Panc1 (cell line): Measurements from ENCODE around the gene OPA1. TPM values are rescaled to one million over a fixed set of nuclear protein-coding genes. Genes with fewer than 3 reads are reported as not detected.

Experiments
- ATAC-seq: fragments of 200-7000 bp; cut with Tn5 transposase; 2 replicates; pipeline ENCODE4 v1.9.1; 2020; ENCODE audit warnings: mild to moderate bottlenecking, moderate library complexity
- BruUV-seq: library from RNA; stranded (reverse); fragments of 400-500 nt; replicated peaks from 2 replicates; lab custom pipeline; 2021; lab: Mats Ljungman, UMichigan
- CTCF ChIA-PET: fragments of 300-600 bp; sonication (Branson Sonifier 250); formaldehyde crosslinking; loops from one replicate; lab custom pipeline; 2022; ENCODE audit warnings: antibody characterized with exemption; lab: Charles Lee
- POLR2A ChIA-PET: fragments of 300-600 bp; sonication (Branson Sonifier 250); formaldehyde crosslinking; loops from one replicate; lab custom pipeline; 2022; ENCODE audit warnings: antibody characterized with exemption; lab: Charles Lee
- DNase-seq: peaks from one replicate; pipeline ENCODE4 v3.0.0-alpha.2; 2010; ENCODE audit warnings: low read depth, low spot score
- H3K27ac ChIP-seq: 2 replicates; pipeline ENCODE4 v1.5.1; 2011; ENCODE audit warnings: mild to moderate bottlenecking, low read length, inconsistent platforms
- H3K27me3 ChIP-seq: fragments of 200-500 bp; sonication (Bioruptor generic); 2 replicates; pipeline ENCODE4 v1.6.0; 2014; ENCODE audit warnings: low read length, inconsistent platforms; ENCODE audit not compliant: control insufficient read depth, insufficient read depth
- H3K36me3 ChIP-seq: fragments of 200-500 bp; sonication (Bioruptor generic); 2 replicates; pipeline ENCODE4 v1.5.1; 2014; ENCODE audit warnings: inconsistent platforms, mild to moderate bottlenecking, low read length, moderate library complexity; ENCODE audit not compliant: control insufficient read depth, insufficient read depth
- H3K4me1 ChIP-seq: 2 replicates; pipeline ENCODE4 v1.5.1; 2011; ENCODE audit warnings: inconsistent platforms, mild to moderate bottlenecking, low read length, moderate library complexity; ENCODE audit not compliant: control insufficient read depth, insufficient read depth
- H3K4me3 ChIP-seq, 2 experiments: 2 replicates each; pipeline ENCODE4 v1.5.1; 2011 to 2012; ENCODE audit warnings: low read depth in 2 of 2, low read length in 2 of 2, mild to moderate bottlenecking in 2 of 2, inconsistent platforms in 1 of 2, moderate library complexity in 1 of 2
- H3K9me3 ChIP-seq: fragments of 200-500 bp; sonication (Bioruptor generic); 2 replicates; pipeline ENCODE4 v1.5.1; 2014; ENCODE audit warnings: low read depth, mild to moderate bottlenecking, inconsistent platforms, low read length, moderate library complexity; ENCODE audit not compliant: control insufficient read depth, insufficient read depth
- POLR2AphosphoS5 ChIP-seq: IDR thresholded peaks from 2 replicates; pipeline ENCODE4 v1.6.1; 2012; ENCODE audit warnings: mild to moderate bottlenecking, low read depth, low read length, moderate library complexity
- SIN3A ChIP-seq: IDR thresholded peaks from 2 replicates; pipeline ENCODE4 v1.6.1; 2012; ENCODE audit warnings: low read depth, mild to moderate bottlenecking, low read length, moderate library complexity, borderline replicate concordance; ENCODE audit not compliant: insufficient read depth
- TCF7L2 ChIP-seq: IDR thresholded peaks from 2 replicates; pipeline ENCODE4 v1.6.1; 2011; ENCODE audit warnings: mild to moderate bottlenecking, low read depth, low read length, inconsistent platforms
- in situ Hi-C: cut with HindIII; loops from 2 replicates; pipeline ENCODE4 v1.10.0; 2016; ENCODE audit warnings: low sequenced_read_pairs, low pct_unique_long_range_greater_than_20kb
- intact Hi-C: fragments of 100-400 bp; cut with micrococcal nuclease; formaldehyde crosslinking; loops from one replicate; pipeline ENCODE4 v1.10.0; 2022; ENCODE audit not compliant: unreplicated experiment
- total RNA-seq: library from RNA; stranded (reverse); gene quantifications from one replicate; pipeline ENCODE4 v1.2.1, GENCODE V29; 2021; ENCODE audit not compliant: unreplicated experiment
- TF ChIP-seq, protein P1 (sequence below): fragments of 450-650 bp; IDR thresholded peaks from 2 replicates; pipeline ENCODE4 v1.5.1; 2017; ENCODE audit warnings: mild to moderate bottlenecking
- TF ChIP-seq, protein P2 (sequence below), 2 experiments: IDR thresholded peaks; 2 replicates each; pipeline ENCODE4 v1.6.1; 2011 to 2012; ENCODE audit warnings: low read depth in 2 of 2, control low read depth in 1 of 2, low read length in 1 of 2, mild to moderate bottlenecking in 1 of 2, moderate library complexity in 1 of 2; ENCODE audit not compliant: insufficient read depth in 1 of 2

OPA1 gene
- total RNA-seq, 1 experiment from 2014 or later = 109 TPM

DNA sequence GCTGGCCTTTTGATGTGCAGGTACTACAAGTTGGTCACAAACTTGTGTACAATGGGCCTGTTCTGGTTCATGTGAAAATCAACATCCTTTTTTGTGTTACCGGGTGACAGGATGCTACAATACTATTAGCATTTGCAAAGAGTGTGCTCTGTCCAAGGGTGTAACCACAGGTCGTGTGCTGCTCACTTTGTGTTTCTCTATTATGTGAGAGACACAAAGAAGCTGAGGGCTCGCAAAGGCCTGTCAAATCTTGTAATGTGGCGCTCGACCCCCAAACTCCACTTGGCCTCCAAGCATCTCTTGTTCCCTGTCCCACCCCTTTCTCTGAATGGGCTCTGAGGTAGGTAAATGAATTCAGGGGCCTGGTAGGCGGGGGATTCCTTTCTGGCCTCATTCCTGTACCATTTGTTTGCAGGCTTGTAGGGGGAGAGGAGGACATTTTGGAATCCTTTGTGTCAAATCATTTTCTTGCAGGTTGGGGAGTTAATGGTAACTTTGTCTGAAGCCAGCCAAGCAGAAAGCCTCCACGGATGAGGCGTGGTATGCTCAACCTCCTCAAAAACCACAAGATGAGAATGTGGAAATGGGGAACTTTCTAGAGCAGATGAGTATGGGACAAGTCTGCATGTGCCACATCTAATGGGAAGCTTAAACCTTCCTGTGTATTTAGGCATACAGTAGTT, 109.1 kb downstream of the OPA1 start:
- no peaks in the 10 kb centered on the region for H3K4me1 ChIP-seq
- in situ Hi-C loops (no loop called here), intact Hi-C loops (no loop called here)
- H3K27me3 ChIP-seq = no peaks in the 10 kb centered on the region
- ATAC-seq (no peak), DNase-seq (no peak)
- H3K4me3 ChIP-seq = no peak overlapping the region
- POLR2A ChIA-PET = no interaction called here
- TF ChIP-seq, protein P1, sequence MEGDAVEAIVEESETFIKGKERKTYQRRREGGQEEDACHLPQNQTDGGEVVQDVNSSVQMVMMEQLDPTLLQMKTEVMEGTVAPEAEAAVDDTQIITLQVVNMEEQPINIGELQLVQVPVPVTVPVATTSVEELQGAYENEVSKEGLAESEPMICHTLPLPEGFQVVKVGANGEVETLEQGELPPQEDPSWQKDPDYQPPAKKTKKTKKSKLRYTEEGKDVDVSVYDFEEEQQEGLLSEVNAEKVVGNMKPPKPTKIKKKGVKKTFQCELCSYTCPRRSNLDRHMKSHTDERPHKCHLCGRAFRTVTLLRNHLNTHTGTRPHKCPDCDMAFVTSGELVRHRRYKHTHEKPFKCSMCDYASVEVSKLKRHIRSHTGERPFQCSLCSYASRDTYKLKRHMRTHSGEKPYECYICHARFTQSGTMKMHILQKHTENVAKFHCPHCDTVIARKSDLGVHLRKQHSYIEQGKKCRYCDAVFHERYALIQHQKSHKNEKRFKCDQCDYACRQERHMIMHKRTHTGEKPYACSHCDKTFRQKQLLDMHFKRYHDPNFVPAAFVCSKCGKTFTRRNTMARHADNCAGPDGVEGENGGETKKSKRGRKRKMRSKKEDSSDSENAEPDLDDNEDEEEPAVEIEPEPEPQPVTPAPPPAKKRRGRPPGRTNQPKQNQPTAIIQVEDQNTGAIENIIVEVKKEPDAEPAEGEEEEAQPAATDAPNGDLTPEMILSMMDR = no peak
- no peaks in the 10 kb centered on the region for H3K36me3 ChIP-seq
- no peak overlapping the region for H3K27ac ChIP-seq
- CTCF ChIA-PET = no interaction called here
- BruUV-seq = no TSS peak
- no peaks in the 10 kb centered on the region for H3K9me3 ChIP-seq

DNA sequence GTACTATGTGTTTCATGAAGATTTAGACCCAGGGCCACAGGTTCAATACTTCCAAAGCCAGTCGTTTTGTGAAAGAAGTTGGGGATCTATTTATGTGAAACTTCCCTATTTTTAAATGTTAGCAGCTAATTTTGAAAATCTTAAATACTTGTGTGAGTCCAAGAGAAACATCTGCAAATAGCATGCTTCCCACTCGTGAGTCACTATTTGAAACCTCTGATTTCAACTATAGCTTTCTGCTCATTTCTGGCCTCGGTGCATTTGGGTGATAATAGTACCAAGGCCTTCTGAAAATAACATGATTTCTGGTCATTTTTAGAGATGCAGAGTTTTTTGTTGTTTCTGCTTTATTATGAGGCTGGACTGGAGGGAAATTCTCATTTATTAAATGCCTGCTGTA, 110.0 kb downstream of the OPA1 start:
- no peak overlapping the region for H3K27ac ChIP-seq
- no TSS peak for BruUV-seq
- ATAC-seq (no peak), DNase-seq (no peak)
- H3K27me3 ChIP-seq = no peaks in the 10 kb centered on the region
- H3K36me3 ChIP-seq = no peaks in the 10 kb centered on the region
- no peaks in the 10 kb centered on the region for H3K4me1 ChIP-seq
- no peaks in the 10 kb centered on the region for H3K9me3 ChIP-seq
- intact Hi-C loops (no loop called here), in situ Hi-C loops (no loop called here)
- H3K4me3 ChIP-seq = no peak overlapping the region
- ChIA-PET CTCF (interaction anchor here (0.6 kb wide), 1 partner anchor 435 kb away, joined by 5 read pairs; no protein-coding TSS in a partner anchor), POLR2A (no interaction called here)
- TF ChIP-seq POLR2AphosphoS5 (no peak), TCF7L2 (no peak), SIN3A (no peak)
- TF ChIP-seq, protein P1 = no peak
- TF ChIP-seq, protein P2, sequence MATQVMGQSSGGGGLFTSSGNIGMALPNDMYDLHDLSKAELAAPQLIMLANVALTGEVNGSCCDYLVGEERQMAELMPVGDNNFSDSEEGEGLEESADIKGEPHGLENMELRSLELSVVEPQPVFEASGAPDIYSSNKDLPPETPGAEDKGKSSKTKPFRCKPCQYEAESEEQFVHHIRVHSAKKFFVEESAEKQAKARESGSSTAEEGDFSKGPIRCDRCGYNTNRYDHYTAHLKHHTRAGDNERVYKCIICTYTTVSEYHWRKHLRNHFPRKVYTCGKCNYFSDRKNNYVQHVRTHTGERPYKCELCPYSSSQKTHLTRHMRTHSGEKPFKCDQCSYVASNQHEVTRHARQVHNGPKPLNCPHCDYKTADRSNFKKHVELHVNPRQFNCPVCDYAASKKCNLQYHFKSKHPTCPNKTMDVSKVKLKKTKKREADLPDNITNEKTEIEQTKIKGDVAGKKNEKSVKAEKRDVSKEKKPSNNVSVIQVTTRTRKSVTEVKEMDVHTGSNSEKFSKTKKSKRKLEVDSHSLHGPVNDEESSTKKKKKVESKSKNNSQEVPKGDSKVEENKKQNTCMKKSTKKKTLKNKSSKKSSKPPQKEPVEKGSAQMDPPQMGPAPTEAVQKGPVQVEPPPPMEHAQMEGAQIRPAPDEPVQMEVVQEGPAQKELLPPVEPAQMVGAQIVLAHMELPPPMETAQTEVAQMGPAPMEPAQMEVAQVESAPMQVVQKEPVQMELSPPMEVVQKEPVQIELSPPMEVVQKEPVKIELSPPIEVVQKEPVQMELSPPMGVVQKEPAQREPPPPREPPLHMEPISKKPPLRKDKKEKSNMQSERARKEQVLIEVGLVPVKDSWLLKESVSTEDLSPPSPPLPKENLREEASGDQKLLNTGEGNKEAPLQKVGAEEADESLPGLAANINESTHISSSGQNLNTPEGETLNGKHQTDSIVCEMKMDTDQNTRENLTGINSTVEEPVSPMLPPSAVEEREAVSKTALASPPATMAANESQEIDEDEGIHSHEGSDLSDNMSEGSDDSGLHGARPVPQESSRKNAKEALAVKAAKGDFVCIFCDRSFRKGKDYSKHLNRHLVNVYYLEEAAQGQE (IDR thresholded peaks at IDR 0.05; ENCODE audit: insufficient read depth in 1 of 2, low read depth in 2 of 2, low read length in 1 of 2) = no peak
